HG02642 (cell line): ENCODE data around the gene CMBL.
"Not testable (repeated sequence)": the region's sequence is repeated elsewhere in the genome, so short reads cannot be mapped to it uniquely, and the experiment has no call there.

Source experiments
- ATAC-seq: cut with Tn5 transposase; IDR thresholded peaks from one replicate; pipeline ENCODE4 v1.9.1; 2021; ENCODE audit warnings: mild to moderate bottlenecking; ENCODE audit not compliant: unreplicated experiment, poor library complexity

CMBL gene

DNA sequence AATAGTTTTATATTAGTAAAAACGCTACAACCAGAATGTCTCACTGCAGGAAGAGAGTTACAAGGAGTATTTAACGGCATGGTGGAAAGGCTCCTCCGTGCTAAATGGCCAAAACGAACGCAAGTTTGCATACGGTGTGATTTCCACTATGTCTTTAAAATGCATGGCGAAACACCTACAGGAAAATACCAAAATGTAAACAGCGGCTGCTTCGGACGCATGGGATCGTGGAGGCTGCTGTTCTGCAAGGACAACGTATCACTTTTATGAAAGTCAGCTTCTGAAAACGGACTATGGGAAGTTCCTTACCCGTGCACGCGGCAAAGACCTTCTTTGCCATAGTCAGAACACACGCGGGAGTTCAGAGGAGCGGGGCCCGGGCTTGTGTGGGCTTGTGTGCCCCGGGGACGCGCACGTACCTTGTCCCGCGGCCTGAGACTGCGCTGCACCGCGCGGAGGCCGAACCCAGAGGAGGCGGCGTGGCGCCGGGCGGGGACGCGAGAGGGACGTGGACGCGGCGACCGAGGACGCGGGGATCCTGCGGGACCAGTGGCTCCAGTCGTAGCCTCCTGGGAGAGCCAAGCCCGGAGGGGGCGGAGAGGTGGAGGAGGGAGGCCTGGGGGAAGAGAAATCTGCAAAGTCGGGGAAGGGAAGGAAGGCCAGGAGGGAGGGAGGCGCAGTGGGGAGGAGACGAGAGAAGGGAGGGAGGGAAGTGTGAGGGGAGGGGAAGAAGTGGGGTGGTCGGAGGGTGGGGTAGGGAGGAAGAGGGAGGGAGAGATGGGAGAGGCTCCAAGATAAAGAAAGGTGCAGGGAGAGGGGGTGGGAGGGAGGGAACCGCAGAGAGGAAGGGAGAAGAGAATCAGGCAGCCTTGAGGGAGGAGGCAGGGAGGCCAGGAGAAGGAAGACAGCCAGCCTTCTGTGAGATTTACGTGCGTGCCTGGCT, at the start of gene CMBL:
Gene CMBL, minus strand, starts transcription at position 697 of the 943 bp plus-strand sequence. CDS start 17,140 bp downstream, outside the sequence.
- peak; percentile 94 for ATAC-seq

DNA sequence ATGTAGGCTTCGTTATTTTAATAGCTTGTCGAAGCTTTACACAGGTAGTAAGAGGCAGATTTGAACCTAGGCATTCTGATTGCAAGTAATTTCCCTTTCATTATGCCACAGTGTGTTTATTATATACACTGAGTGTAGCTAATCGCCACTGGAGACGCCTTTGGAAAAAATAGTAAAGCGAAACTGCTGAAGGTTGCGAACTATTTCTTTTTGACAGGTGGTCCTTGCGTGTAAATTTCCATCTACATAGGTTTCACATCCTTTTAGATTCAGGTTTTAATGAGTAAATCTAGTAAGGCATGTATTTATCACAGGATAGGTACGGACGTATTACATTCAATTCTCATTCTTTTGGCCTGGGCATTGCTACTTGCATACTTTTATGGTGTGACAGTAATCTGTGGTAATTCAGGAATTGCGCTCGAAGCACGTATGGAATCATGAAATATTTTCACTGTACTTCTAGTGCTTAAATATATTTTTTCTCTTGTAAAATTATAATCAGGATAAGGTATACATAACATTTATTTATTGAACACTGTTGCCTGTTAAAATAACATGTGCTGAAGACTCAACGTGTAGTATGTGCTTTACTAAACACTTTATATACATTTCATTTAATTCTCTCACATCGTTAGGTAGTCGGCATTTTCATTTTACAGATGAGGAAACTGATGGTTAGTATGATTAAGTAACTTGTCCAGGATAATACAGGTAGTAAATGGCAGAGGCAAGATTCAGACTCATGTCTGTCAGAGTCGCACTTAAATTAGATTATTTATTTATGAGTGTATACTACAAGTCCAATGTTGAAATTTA, 47.6 kb upstream of the CMBL start:
- ATAC-seq: no peak

DNA sequence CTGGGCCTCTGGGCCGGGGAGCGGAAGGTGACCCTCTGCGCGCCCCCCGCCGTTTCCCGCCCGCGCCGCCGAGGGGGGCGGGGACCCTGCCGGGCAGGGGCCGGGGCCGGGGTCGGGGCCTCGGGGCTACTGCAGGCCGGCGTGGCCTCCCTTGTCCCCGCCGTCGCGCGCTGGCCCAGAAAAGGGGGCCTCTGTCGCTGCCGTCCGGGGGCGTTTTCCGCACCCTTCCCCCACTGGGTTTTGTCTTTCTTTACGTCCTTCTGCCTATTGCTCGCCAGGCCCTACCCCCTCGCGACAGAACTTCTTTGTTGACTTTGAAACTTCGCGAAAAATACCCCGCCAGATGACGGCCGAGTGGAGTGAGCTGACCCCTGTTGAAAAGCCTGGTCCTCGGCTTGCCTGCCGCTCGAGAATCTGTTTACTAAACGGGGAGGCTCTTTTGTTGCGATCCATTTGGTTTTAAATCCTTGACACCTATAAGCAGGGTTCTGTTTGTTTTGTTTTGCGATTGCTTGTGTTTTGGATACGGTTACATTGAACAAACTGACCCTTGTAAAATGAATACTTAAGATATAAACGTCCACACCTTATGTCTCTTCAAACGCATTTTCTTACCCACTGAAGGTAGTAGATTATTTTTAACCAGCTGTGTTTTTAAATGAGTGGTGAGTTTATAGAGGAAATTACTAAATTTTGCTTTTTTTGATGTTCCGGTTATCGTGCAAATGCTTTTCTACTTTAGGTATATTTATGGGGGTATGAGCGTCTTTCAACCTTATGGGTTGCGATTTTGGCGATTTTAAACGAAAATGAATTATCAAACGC, 46.6 kb upstream of the CMBL start:
- peak; percentile 24 for ATAC-seq

DNA sequence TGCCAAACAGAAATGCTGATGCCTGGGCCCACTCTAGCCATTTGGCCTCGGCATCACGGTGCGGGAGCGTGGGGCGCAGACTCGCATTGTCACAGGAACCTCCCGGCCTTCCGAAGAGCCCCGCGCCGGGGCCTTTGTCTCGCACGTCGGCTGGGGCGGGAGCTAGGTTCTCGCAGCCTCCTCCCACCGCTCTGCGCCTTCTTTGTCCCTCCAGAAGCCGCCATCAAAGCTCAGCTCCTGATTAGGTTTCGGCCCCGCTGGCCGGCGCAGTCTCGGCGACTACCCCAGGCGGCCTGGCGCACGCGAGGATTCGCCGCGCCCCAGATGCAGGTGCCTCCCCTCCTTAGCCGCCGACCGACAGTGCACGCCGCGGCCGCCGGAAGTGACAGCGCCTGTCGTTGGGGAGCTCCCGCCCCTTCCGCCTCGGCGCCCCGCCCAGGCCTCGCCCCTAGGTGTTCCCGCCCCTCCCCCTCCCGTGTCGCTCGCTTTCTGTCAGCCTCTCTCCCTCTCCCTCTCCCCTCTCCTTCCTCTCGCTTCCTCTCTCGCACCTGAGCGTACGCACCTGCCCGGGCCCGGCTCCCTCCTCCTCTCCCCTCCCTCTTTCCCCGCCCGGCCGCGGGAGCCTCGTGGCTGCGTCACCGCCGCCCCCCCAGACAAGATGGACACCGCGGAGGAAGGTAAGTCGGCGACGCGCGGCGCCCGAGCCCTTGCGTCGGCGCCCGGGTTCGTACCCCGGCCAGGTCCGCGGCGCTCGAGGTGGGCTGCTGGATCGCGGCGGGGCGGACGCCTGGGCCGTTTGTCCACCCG, 45.7 kb upstream of the CMBL start, which contains the start of gene MARCHF6:
Gene MARCHF6, plus strand, starts transcription at position 455 of the 807 bp plus-strand sequence. Its CDS starts 204 bp downstream, at position 659.
- ATAC-seq: peak; percentile 92

DNA sequence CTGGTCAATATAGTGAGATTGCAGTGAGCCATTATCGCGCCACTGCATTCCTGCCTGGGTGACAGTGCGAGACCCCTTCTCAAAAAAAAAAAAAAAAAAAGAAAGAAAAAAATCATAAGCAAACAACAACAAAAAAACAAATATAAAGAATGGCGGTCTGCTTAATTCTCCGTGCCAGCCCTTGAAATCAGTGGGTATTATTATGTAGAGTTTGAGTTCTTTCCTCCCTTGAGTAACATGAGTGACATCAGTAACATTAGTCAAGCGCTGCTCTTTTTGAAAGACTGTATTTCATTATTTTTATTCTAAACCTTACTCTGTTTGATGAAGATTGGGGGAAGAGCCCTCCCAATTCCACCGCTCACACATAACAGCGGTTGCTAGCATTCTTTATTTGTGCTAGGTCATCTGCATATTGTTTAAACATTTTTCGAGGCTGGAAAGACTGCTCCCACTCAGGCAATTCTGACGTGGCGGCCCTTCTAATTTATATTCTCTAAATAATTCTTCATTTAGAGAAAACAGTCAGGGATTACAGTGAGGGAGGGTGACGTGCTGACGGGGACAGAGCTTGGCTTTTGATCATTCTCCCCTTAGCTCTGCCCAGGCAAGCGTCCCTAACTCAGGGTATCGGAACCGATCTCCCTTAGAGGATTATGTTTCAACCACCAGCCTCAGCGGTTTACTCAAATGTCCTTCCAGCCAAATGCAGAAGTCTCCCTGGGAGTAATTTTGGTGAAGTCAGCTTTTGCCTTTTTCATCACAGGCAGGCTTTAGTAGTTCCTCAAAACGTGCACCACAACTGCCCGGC, 44.9 kb upstream of the CMBL start:
- no peak for ATAC-seq

DNA sequence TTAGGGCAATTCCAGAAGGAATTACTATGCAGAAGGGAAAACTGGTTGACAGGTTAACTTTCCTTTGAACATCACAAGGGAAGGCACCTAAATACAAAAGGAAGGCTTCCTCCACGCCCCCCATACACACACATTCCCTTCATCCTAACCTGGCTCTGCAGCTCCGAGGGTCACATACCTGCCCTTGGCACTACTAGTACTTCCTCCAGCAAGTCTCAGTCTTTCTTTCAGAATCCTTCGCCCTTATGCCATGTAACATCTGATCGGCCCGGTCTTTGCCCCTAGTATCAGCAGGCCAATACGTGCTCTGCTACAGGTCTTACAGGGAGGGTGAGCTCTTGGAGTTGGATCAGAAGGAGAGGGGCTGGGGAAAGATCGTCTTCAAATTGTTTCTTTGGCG, 44.2 kb upstream of the CMBL start:
- ATAC-seq: no peak

DNA sequence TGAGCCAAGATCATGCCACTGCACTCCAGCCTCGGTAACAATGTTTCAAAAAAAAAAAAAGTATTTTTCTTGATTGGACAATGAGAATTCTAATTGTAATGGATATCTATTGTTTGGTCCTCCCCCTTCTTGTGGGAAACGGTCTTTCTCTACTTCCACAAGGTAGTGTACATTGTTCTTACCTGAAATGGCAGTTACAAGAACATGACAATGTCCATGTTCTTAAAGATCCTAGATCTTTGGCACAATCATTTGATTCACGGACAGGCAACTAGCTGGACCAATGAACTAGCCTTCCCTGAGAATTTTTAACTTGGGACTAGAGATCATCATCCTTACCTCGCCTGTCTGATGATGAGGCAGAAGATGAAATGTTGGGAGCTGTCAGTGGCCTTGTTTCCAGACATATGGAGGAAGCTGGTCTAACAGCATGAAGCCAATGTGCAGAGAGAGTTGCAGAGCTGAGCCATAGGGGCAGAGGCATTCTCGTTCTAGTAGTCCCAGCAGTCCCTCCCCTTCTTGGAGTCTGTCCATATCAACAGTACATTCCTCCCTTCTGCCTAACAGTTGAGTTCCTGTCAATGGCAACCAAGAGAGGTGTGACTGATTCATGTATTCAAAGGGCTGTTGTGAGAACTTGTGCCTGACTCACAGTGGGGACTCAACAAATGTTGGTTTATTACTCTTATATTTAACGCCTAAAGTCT, 43.6 kb upstream of the CMBL start:
- no peak for ATAC-seq

DNA sequence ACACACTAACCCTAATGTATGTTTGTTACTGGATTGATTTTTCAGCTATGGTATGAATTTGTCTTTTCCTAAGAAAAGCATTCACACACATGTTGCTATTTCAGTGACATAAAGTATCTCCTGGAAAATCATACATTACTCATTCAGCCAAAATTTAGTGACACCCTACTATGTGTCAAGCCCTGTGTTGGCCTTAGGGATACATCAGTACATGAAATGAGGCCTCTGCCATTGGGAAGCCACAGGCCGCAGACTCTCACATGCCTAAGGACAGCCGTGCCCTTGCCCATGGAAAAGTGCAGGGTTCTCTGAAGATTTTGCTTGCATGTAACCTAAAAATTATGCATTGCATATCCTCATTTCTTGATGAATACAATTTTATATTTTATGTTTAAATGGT, 40.6 kb upstream of the CMBL start:
- ATAC-seq: no peak

DNA sequence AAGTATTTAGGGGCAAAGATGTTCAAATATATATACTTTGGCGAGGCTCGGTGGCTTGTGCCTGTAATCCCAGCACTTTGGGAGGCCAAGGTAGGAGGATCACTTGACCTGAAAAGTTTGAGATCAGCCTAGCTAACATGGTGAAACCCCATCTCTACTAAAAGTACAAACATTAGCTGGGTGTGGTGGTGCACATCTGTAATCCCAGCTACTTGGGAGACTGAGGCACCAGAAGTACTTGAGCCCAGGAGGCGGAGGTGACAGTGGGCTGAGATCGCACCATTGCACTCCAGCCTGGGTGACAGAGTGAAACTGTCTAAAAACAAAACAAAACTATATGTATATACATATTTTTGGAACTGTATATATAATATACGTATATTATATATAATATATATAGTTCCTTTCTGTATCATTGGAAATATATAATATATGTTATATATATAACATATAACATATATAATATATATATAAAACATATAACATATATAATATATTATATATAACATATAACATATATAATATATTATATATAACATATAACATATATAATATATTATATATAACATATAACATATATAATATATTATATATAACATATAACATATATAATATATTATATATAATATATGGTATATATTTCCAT, 36.9 kb upstream of the CMBL start:
- not testable (repeated sequence) for ATAC-seq

DNA sequence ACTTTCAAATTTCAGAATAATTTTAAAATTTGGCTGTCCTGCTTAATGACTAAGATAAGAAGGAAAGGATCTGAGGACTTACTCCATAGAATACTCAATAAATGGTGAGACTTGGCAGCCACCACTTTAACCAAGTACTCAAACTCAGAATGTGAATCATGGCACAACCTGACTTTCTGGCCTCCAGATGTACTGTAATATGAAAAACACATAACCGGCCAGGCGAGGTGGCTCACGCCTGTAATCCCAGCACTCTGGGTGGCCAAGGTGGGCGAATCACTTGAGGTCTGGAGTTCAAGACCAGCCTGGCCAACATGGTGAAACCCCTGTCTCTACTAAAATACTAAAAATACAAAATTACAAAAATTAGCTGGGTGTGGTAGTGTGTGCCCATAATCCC, 35.8 kb upstream of the CMBL start:
- ATAC-seq: no peak

DNA sequence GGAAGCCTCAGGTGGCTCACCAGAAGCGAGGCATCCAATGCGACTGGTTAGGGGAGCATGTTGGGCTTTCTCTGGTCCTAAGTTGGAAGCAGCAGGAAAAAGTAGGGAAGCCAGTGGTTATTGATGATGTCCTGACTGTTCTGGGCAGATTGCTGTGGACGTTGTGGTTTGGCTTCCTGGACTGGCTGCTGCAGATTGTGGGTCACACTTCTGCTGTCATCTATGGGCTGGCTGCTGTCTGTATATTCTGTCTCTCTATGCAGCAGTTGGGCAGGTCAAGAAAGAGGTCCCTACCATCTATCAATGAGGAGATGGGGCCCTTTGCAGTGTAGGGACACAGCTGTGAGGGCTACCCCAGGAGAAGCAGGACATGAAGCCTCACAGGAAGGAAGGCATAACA, 32.3 kb upstream of the CMBL start:
- no peak for ATAC-seq

DNA sequence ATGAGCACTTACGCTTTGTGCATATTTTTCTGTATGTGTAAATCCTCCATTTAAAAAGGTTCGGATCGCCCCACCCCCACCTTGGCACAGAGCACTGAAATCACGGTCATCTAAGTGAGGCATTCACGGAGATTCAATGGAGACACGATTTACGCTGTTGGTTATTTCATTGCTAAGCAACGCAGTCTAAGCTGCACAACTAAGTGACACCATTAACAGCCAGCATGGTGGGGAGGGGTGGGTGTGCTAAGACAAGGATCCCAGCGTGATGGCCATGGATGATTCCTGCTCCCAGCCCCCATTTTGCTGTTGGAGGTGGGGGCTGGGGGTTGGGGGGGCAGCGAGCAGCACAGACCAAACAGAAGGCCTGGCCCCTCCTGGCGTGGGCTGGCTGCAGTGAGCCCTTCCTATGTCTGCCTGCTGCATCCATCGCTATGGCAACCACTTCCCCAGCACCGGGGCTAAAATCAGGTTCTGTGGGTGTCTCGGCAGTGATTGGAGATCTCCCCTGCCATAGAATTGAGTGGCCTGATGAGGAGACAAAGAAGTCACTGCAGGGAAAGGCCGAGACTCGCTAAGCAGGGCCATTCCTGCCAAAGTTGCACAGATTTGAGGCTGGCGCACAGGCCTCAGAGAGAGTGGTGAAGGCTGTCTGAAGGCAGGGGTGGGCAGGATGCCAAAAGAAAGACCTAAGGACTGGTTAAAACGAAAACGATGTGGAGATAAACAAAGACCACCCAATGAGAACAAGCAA, 31.5 kb upstream of the CMBL start:
- no peak for ATAC-seq

DNA sequence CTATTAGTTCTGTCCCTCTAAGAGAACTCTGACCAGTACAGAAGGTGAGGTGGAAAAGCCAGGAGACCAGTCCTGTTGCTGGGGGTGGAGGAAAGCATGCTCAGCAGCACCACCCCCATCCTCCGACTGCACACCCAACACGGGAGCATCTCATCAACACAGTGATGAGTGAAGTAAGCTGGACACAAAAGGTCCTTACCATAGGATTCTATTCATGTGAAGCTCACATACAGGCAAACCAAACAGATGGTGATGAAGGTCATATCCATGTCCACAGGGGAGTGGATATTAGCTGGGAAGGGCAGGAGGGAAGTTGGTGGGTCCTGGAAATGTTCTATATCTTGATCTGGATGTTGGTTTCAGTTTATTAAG, 31.0 kb upstream of the CMBL start:
- ATAC-seq: no peak

DNA sequence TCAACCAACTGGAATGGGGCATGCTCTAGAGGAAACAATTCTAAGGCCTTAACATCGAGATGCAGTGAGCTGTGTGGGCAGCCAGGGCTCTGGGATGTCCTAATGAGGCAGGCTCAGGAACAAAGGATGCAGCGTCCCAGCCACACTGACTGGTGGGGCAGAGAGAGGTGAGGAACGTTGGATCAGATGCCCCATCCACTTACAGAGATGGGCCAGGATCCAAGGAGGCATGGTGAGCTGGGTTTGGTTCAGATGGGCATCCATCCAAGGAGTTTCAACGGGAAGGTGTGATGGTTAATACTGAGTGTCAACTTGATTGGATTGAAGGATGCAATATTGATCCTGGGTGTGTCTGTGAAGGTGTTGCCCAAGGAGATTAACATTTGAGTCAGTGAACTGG, 30.3 kb upstream of the CMBL start:
- no peak for ATAC-seq

DNA sequence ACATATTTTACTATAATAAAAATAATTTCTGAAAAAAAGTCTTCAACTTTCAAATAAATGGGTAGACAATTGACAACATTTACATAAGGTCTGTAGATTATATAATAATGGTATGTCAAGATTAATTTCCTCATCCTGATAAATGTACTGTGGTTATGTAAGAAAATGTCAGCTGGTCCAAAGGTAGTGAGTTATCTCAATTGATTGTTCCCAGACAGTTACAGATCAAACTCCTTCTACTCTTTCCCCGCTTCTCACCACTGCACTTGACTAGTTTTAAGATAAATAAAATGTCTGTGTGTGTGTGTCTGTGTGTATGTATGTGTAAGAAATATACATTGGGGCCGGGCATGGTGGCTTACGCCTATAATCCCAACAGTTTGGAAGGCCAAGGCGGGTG, 29.4 kb upstream of the CMBL start:
- no peak for ATAC-seq

DNA sequence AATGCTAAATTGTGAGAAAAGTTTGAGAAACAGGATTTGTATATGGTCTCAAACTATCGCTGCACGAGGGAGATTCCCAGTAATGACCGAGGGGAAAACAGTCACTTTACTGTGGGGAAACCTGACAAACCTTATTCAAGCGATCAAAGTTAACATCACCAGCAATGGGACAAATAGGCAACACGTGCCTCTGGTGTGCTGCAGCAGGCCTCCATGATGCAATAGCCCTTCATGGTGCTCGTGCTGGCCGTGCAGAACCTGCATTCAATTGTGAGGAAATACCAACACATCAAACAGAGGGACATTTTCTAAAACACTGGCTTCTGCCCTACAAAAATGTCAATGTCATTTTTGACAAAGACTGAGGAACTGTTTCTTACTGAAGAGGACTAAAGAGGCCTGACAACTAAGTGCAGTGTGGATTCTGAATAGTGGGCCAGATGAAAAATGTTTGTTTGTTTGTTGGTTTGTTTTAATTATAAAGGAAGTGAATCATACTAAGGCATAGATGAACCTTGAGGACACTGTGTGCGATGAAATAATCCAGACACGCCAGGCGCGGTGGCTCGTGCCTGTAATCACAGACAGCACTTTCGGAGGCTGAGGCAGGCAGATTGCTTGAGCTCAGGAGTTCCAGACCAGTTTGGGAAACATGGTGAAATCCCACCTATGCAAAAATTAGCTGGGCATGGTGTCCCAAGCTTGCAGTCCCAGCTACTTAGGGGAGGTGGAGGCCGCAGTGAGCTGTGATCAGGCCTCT, 28.2 kb upstream of the CMBL start:
- no peak for ATAC-seq
